ENCODE measurements around the gene RABGAP1L.

GRCh38 chr1:174939775-174940545 lies 780.6 kb downstream of the RABGAP1L start:
- TF ChIP-seq YY1 (IDR thresholded peaks at IDR 0.05) (no peak), CTCF (IDR thresholded peaks at IDR 0.05; ENCODE audit: low read depth, low read length, missing input control) (no peak), ZBTB33 (IDR thresholded peaks at IDR 0.05) (no peak), MAX (IDR thresholded peaks at IDR 0.05) (no peak)
- TF ChIP-seq, protein P1, sequence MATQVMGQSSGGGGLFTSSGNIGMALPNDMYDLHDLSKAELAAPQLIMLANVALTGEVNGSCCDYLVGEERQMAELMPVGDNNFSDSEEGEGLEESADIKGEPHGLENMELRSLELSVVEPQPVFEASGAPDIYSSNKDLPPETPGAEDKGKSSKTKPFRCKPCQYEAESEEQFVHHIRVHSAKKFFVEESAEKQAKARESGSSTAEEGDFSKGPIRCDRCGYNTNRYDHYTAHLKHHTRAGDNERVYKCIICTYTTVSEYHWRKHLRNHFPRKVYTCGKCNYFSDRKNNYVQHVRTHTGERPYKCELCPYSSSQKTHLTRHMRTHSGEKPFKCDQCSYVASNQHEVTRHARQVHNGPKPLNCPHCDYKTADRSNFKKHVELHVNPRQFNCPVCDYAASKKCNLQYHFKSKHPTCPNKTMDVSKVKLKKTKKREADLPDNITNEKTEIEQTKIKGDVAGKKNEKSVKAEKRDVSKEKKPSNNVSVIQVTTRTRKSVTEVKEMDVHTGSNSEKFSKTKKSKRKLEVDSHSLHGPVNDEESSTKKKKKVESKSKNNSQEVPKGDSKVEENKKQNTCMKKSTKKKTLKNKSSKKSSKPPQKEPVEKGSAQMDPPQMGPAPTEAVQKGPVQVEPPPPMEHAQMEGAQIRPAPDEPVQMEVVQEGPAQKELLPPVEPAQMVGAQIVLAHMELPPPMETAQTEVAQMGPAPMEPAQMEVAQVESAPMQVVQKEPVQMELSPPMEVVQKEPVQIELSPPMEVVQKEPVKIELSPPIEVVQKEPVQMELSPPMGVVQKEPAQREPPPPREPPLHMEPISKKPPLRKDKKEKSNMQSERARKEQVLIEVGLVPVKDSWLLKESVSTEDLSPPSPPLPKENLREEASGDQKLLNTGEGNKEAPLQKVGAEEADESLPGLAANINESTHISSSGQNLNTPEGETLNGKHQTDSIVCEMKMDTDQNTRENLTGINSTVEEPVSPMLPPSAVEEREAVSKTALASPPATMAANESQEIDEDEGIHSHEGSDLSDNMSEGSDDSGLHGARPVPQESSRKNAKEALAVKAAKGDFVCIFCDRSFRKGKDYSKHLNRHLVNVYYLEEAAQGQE (IDR thresholded peaks at IDR 0.05), result no peak

Measured in liver (tissue), 2 donors.